Stromal cell of bone marrow (primary cell): ENCODE measurements around the gene ADGRA3.

Experiments used
- DNase-seq: peaks from one replicate; pipeline ENCODE4 v3.0.0-alpha.2; 2012; ENCODE audit warnings: low read depth

ADGRA3 gene

GRCh38 chr4:22515888-22516541, at the start of gene ADGRA3:
ADGRA3 (minus strand) TSS chr4:22516066; CDS start chr4:22515784, 282 bp downstream.
- DNase-seq = peak; percentile 44

- no peak for DNase-seq
Observed at GRCh38 chr4:22556495-22556894, 40.6 kb upstream of the ADGRA3 start.

GRCh38 chr4:22554670-22555069, 38.8 kb upstream of the ADGRA3 start:
- no peak for DNase-seq

DNA sequence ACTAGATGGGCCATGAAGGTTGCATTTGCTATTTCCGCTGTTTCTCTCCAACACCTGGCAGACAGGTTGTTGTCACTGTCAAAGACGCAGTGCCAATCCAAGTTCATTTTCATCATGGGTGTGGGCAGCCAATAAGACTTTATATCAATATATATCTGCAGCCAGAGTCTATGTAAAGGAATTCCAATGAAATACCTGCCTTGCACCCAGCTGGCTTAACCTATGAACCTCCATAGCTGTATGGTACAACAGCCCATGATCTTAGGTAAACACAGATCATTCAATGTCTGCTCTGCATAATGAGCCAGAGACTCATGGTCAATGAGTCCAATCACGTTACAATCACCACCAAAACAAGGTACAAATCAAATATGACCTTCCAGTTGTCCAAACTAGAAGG, 37.7 kb upstream of the ADGRA3 start:
- DNase-seq = no peak

- DNase-seq = no peak
Observed at GRCh38 chr4:22552812-22553211, 36.9 kb upstream of the ADGRA3 start.

DNA sequence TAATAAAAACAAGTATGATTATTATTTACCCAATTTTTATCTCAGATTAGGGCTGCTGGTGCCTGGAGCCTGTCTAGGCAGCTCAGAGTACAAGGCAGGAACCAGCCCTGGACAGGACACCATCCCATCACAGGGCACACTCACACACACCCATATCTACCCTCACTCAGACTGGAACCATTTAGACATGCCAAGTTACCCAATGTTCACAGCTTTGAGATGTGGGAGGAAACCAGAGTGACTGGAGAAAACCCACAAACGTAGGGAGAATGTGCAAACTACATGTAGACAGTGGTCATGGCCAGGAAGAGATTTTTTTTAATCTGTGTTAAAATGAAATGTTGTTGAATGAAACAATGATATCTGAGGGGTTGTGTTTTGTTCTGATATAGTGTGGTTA, 35.7 kb upstream of the ADGRA3 start:
- DNase-seq = no peak

- DNase-seq = no peak
Observed at GRCh38 chr4:22546299-22546698, 30.4 kb upstream of the ADGRA3 start.

DNA sequence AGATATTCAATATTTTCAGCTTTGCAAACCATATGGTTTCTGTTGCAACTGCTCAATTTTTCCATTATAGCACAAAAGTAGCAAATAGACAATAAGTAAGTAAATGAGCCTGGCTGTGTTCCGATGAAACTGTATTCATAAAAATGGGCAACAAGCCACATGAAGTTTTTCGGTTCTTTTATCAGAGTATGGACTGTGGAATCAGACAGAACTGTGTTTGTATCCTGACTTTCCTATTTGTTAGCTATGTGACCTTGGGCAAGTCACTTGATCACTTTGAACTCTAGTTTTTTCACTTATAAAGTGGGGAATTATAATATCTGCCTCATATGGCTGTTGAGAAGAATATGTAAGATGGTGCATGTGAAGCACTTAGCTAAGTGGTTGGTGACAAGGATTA, 23.4 kb upstream of the ADGRA3 start:
- no peak for DNase-seq

DNA sequence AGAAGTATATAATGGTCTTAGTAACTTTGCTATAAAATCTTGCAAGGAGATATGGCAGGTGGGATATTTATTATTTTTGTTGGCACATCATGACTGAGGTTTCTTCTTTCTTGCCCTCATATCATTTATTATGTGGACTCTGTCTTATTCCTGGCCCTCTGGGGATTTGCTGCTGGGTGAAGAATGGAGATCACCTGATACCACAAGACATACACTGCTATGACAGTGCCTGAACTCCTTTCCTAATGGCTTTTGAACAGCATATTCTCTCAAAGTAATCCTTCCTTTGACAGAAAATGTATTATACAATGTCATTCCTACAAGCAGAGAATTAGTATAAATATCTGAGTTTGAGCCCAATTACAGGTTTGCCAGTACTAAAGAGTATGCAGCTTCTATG, 22.0 kb upstream of the ADGRA3 start:
- DNase-seq = no peak

DNA sequence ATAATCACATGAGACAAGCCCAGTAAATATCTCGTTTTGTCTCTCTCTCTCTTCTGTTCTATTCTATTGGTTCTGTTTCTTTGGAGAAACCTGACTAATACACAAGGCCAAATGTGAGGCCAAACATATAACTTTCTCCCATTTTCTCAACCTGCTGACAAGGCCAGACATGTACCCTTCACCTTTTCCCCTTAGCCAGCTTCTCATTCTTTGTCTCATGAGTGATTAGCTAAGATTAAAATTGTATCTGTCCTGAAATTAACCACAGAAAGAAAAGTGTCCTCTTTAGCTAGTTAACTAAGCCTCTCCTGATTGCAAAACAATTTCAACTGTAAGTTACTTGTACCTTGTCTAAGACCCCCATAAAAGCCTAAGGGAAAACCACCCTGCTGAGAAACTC, 18.5 kb upstream of the ADGRA3 start:
- DNase-seq = no peak

DNA sequence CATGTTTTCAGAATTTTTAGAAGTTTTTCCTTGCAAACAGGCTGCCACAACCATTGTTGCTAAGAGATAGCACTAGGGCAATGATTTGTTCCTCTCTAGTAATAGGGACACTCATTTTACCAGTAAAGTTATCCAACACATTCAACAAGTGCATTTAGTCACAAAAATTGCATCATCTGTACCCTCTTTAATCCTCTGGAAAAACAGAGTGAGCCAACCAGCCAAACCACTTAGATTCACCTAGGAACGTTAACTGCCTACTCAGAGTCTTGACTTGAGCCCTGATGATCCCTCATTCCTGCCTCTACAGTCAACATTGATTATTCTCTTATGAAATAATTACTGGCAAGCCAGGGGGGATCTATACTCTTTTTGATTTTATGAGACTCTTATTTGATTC, 17.0 kb upstream of the ADGRA3 start:
- no peak for DNase-seq

- no peak for DNase-seq
Observed at GRCh38 chr4:22532117-22532516, 16.3 kb upstream of the ADGRA3 start.

GRCh38 chr4:22531311-22532019, 15.6 kb upstream of the ADGRA3 start:
- no peak for DNase-seq

DNA sequence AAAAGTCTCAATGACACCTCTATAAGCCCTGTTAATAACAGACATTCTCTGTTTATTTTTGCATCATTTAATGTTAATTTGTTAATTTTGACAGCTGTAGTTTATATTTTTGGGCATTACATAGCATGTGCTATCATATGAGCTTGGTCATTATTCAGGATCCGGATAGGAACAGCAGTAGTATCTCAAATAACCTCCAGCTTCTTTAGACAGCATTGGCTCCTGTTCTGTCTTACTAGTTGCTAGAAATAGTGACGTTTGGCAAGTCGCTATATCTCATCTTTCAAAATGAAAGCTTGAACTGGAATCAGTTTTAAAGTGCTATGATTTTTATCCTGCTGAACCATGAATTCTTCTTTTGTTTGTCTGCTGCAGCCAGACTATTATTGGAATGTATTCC, 9.0 kb upstream of the ADGRA3 start:
- no peak for DNase-seq

GRCh38 chr4:22522706-22523501, 7.0 kb upstream of the ADGRA3 start:
- DNase-seq = no peak

DNA sequence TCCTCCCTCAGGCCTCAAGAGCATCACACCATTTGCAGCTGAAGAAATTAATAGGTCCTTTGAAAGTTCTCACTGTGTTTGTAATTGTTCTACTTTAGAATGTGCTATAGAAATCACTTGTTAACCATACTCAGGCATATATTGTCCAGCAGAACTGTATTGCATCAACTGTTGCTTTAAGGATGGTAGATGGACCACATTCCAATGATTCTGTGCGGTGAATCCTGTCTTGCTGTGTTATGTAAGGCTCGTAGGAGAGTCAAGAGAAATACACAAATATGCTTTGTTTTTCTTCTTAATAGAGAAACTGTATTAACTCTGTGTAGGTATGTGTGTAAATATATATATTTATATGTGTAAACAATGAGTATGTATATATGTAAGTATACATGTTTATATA, 6.3 kb upstream of the ADGRA3 start:
- DNase-seq = no peak

- no peak for DNase-seq
Observed at GRCh38 chr4:22521240-22521639, 5.4 kb upstream of the ADGRA3 start.

DNA sequence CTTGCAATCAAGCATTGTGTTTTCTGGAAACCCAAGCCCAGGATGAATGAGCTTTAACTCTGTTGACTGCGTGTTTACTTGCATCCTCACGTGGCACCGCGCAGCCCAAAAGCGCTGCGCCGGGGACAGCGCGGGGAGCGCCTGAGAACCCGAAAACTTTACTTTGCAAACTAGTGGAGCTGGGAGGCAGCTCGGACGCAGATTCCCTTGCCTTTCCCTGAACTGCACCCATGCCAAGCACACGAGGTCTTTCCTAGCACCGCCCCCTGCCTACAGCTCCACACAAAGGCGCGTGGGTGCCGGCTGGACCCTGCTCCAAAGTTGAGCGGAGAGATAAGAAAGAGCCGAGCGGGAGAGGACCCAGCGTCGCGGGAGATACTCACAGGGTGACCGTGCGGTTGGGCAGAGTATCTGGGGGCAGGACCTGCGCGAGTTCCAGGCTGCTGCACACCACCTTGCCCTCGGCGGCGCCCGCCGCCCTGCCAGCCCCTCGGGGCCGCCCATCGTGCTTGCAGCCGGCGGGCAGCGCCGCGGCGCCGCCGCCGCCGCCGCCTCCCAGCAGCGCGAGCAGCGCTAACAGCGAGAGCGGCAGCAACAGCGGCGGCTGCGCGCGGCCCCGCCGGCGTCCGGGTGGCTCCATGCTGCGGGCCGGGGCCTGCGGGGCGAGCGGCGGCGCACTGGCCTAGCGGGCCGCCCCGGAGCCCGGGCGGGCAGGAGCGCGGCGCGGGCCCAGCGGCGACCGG, 550 bp downstream of the ADGRA3 start:
- peak; percentile 51 for DNase-seq

- DNase-seq = no peak
Observed at GRCh38 chr4:22514481-22514880, 1.4 kb downstream of the ADGRA3 start.

DNA sequence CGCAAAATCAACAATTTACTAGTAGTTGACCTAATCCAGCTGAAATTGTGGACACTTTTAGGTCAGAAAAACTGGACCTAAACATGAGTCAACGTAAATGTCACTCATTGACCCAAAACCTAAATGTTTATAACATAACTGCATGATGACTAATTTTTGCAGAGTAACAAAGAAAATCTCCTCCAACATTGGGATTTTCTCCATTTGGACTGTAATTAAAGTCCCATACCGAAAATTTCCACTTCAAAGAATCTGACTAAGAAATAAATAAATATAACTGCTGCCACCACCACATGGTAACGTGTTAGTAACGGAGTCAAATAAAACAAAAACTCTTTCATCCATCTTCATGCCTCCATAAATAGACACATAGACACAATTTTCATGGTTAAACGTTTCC, 1.9 kb downstream of the ADGRA3 start:
- peak; percentile 40 for DNase-seq

- no peak for DNase-seq
Observed at GRCh38 chr4:22512306-22512705, 3.6 kb downstream of the ADGRA3 start.

GRCh38 chr4:22510750-22511149, 5.1 kb downstream of the ADGRA3 start:
- DNase-seq = no peak
